ENCODE data around the gene ABCC8.
"Not testable (repeated sequence)": the region's sequence is repeated elsewhere in the genome, so short reads cannot be mapped to it uniquely, and the experiment has no call there.

Gene ABCC8

DNA sequence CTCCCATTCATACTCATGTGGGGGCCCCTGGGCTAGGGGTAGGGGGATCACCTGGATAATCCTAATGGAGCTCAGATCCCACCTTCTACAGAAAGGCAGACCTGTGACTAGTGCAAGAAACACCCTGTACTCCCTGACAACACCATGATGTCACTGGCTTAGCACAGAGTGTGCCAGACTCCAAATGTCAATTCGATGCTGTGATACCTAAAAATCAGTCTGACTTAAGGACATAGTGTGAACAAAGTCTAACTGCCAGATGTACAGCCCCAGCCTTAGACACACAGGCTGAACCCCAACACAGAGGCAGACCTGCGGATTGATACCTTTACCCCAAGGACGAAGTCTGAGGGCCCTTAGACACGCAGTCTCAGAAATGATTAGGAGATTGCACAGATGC, 8.5 kb downstream of the ABCC8 start:
- DNase-seq: no peak

DNA sequence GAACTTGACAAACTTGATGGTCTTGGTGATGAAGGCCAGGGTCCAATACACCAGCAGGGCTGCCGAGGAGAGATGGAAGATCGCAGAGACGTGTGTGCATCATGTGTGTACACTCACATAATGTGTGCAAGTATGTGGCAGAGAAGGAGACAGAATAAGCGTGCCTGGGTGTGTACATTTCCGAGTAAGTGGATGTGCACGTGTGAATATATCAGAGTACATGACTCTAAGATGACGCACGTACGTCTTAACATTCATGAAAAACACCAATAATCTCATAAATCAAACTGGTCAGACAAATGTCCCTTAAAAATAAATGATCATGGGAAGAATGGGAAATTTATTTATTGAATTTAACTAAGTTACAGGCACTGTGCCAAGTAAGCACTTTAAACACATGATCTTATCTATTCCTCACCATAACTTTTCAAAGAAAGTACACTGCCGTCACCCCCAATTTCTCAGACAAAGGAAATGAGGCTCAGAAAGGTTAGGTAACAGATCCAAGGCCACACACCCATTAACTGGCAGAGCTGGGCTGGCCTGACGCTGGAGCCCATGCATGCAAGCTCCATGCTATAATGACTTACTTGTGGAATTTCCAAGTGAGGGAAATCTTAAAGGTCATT, 13.0 kb downstream of the ABCC8 start:
- no peak for DNase-seq

DNA sequence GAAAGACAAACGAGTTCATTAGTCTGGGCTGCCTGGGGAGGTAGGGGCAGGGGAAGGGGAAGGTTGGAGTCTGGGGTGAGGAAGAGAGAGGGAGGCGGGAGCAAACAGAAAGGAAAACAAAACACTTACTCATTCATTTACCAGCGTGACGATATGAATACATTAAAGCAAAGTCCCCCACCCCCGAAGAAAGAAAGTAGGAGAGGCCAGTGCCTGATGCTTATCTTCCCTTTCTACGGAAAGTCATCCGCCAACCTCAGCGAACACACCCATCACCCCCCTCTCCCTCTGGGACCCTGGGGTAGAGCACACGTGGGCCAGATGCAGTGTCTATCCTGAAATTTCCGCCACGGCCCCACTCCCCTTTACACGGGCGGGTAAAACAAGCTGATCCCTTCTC, 13.7 kb downstream of the ABCC8 start:
- no peak for DNase-seq

DNA sequence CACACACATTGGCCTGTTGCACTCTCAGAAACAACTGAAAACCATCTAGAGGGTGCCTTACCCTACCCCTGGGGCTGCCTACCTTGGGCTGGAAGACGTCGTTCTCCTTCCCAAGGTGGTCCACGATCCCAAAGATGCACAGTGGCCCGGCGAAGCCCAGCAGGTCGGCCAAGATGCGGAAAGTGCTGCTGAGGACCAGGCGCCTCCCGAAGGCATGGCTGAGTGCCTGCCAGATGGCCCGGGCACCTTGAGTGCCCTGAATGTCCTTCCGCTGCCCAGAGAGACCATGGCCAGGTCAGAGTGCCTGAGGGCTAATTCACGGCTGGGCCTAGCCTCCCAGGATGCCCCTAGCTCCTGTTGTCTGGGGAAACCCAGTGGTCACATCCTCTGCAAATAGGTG, 16.2 kb downstream of the ABCC8 start:
- no peak for DNase-seq

DNA sequence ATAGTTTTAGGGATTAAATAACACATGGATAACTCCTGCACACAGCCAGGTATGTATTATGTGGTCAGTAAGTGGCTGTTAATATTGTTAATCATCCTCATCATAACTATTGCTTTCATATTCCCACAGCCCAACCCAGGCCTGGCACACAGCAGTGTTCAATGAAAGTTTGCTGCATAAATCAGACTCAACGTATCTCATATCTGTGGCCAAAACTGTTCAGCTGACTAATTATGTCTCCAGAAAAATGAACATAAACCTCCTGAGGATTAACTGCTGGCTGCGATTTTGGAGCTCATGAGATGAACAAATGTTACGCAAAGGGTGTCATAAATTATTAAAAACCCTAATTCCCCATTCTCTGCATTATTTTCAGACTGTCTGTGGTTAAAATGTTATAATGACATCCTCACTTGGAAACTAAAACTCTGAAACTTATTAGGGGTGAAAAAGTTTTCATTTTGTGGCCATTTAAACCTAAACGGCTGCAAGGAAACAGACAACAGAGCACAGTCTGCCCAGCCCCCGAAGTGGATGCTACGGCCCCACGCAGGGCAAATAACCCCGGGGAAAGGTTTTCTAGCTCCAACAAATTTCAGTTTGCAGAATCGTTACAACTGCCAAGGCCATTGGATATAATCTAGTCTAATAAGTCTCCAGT, 17.3 kb downstream of the ABCC8 start:
- DNase-seq: no peak

DNA sequence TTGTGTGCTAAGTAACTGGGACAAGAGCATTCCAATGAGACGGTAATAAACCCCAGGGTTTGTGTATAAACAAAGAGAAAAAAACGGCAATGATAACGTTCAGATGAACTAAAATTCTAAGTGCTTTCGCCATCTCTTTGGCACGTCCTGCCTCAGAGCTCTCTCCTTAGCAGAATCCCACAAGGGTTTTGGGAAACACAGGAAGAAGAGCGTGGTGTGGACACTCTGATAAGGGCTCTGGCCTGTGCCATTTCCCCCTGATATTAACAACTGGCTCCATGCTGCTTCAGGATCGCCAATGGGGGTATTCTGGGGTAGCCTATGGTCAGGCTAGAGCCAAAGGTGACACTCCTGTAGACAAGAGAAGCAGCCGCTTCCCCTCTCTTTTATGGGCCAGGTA, 18.4 kb downstream of the ABCC8 start:
- no peak for DNase-seq

DNA sequence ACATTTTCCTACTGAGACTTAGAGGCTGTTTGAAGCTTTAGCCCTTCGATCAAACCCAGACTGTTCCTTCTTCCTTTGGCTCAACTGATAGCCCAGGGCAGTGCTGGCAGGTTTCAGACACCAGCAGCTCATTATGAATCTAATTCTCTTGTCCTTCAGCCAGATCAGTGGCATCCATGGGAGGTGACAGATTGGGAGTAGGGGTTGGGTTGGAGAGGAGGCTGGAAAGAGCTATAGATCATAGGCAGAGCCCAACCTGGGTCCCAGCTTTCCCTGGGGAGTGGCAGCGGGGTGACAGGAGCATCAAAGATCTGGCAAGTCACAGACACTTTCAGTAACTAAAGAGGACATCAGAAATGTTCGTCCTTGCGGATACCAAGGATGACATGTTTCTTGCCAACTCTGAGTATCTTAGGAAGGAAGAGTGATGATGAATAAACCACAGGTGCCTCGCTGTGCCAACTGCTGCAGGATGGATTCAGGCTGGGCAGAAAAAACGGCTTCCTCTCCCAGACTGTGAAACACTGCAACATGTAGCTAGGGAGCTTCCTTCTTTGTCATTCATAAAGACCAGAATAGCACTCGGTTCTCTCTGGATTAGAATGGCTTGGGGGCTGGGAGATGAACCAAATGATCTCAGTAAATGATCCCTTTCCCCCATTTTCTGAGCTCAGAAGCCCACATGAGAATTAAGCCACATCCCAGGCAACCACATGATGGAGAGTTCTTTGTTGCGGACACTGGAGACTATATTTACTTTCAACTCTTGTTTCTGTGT, 19.1 kb downstream of the ABCC8 start:
- no peak for DNase-seq

DNA sequence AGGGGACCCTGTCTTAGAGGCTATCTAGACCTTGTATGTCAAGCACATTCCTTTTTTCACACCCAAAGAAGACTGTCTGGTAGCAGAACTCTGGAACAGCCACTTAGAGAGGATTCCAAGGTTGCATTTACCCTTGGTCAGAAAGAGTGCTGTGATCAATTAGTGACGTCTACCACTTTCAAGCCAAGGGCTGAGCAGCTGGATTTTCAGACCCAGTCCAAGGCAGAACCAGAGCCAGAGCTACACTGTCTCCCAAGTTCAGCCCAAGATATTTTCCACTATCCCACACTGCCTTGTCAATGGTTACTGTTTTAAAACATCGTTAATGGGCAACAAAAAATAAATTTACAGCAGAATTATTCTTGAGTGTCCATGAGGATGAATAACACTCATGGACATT, 24.0 kb downstream of the ABCC8 start:
- DNase-seq: no peak

DNA sequence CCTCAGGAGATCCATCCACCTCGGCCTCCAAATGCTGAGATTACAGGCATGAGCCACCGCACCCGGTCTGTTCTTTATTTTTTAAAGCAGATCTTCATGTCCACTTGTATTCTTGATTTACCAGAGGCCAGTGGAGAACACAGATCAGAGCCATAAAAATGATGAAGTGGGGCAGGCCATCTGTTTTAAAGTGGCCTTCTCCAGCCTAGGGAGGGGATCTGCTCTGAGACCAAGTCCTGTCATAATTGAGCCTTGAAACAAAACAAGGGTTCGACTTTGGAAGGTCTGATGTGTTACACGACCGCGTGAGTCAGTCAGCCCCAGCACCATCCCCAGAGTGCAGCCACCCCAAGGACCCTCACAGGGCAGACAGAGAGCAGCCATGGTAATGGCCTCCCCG, 27.5 kb downstream of the ABCC8 start:
- DNase-seq: no peak

DNA sequence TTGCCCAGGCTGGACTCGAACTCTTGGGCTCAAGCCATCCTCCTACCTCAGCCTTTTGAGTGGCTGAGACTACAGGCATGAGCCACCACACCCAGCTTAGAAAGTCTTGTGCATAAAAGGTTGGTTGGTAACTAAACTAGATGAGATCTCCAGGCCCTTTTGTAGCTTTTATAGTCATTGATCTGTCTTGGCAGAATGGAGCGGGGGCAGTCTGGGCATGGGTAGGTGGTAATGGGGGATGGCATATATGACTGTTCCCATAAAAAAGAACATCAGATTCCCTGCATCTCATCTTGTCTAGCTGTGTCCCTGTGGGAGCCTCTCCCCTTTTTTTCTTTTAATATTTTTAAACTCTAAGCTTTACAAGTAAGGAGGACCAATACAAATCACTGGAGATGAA, 30.2 kb downstream of the ABCC8 start:
- no peak for DNase-seq

DNA sequence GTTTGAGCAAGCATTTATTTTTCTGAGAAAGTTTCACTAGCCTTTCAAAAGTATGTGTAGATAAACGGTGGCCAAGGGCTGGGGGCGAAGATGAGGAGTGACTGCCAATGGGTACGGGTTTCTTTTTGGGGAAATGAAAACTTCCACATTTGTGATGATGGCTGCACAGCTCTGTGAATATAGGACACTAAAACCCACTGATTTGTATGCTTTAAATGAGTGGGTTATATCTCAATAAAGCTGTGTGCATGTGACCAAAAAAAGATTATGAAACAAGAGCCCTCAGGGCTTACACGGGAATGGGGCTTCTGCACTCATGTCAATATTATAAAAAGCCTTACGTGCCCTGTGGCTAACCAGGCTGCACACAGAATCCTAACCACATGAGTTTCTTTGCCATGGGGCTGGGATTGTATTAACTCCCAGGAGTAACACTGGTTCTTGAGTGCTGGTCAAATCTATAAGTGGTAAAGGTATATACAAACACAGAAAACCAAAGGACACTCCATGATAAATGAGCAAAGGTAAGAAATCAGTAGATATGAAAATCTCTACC, 31.3 kb downstream of the ABCC8 start:
- no peak for DNase-seq

DNA sequence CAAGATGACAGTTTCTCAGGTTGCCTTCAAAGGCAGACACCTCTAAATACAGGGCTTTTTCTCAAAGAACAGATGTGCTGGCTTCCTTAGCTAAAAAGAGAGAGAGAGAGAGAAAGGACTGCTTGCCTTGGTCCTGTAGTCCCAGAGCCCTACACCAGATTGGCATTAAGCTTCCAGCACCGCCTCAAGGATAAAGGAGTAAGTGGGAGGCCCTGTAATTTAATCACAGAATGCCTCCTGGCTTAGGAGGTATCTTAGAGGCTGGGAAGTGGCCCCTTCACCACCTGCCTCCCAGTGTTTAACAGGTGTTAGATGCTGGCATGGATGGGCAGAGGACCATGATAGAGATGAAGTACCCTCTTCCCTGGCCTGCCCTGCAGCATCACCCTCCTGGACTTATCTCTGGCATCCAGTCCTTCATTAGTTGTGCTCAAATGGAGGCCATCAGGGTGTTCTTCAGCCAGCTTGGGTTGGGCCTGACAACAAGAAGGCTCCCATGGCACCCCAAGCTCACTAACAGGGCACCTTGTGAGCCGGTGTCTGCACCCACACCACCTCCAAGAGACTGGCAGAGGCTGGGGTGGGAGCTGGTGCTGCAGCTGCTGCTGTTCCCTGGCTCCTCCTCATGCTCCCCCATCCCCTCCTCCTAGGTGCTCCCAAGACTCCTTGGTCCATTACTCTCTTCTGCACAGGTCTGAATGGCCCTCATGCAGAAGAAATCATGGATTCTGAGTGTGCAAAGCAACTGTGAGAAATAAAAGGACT, 32.5 kb downstream of the ABCC8 start:
- no peak for DNase-seq

DNA sequence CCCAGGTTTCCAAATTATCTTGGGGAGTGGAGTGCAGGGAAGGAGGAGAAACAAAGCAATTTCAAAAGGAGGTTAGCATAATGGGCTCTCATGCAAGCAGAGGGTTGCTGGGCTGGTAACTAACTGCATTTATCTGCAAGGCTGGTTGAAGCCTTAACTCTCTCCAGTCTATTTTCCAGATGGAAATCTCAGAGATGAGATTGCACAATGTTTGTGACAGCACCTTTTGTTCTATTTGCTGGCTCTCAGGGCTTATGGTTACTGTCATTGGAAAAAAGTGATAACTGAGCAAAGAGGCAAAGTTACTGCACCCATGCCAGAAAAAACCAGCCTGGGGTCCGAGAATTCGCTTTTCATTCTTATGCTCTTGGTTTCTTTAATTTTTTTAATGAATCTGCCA, 33.2 kb downstream of the ABCC8 start:
- no peak for DNase-seq

DNA sequence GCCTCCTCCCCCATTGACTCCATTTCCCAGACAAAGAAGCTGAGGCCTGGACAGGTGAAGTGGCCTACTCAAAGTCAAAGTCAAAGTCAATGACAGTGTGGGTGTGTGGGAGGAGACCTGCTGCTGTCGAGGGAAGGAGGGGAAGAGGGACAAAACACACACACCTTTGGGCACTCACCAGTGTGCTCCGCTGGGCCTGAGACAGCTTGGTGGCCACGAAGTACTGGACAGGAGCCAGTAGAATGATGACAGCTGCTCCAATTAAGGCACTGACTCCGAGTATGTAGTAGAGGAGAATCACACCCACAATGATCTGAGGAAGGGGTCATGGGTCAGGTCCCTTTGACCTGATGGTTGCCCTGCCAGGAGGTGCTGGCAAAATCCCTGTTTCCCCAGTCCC, 33.6 kb downstream of the ABCC8 start:
- no peak for DNase-seq

DNA sequence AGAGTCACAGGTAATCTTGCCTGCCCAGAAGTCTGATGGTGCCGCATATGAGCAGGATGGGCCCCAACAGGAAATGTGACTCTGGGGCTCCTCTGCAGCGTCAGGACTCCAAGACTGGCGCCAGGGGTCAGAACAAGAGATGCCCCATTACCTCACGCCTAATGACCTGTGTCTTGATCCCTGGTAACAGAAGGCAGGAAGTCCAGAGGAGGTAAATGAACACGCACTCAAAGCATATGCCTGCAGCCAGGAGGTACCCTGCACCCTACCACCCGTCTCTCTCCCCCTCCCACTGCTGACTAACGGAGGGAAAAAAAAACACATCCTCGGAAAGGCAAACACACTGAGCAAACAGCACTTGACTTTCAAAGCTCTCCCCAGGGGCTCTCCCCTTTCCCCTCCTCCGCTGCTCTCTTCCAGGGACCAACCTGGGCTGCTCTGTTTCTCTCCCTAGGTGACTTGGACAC, 37.3 kb downstream of the ABCC8 start:
- DNase-seq: peak; percentile 85

DNA sequence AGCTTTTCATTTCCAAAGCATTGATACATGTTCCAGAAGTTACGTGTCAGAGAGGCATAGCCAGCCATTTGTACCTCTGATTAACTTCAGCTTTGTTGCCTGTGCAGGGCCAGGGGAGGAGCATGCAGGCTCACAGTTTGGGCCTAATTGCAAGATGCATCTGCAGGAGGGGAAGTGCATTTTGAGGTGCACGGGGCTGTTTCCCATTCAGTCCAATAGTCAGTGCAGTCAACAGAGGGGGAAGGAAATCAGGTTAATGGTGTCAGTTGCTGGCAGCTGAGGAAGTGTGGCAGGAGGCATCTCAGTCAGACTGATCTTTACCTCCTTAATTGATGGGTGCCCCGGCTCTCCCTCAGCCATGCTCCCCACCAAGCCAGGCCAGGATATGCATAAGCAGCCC, 39.3 kb downstream of the ABCC8 start:
- no peak for DNase-seq

DNA sequence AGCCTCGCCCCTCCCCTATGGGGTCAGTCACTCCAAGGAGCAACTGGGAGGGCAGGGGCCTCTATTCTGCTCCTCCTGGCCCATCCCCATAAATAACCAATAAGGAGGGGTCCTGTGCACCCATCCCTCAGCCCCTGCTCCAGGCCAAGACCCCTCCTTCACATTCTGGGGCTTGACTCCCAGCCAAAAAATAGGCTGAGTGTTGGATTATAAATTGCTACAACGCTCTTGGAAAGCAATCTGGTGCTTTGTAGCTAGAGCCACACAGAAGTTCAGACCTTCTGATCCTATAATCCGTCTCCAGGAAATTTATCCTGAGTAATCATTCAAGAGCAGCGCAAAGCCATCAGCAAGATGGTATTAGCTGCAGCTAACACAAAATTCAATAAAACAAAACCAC, 42.5 kb downstream of the ABCC8 start:
- DNase-seq: no peak

DNA sequence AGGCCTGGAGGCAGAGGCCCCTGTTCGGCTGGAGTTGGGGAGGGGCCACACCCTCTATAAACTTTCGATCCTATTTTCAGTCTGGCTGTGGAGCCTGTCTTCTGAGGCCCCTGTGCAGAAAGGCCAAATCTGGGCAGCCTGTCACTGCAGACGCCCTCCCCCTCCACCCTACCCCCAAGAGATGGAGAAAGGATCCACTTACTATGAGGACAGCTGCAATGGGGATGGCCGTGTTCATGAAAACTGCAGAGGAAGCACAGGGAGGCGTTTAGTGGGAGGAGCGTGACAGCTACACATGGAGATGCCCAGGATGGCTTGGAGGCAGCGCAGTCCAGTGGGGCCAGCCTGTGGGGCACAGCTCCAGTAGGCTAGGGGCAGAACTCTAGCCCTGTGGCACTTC, 44.6 kb downstream of the ABCC8 start:
- DNase-seq: no peak

DNA sequence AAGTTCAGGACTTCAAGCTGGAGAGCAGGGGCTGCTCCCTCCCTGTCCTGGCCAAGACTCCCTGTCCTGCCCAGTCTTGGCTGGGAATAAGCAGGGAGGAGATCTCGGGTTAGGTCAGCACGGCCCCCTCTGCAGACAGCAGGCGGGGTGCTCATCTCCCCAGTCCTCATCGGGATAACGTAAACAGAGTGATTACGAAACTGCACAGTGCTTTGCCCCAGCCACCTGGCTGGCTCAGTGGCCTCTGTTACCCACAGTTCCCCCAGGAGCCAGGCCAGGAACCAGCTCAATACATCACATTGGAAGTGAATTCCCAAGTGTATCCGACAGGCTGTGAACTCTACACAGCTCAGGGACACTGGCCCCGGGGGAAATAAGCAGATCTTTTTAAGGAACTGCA, 45.5 kb downstream of the ABCC8 start:
- no peak for DNase-seq

DNA sequence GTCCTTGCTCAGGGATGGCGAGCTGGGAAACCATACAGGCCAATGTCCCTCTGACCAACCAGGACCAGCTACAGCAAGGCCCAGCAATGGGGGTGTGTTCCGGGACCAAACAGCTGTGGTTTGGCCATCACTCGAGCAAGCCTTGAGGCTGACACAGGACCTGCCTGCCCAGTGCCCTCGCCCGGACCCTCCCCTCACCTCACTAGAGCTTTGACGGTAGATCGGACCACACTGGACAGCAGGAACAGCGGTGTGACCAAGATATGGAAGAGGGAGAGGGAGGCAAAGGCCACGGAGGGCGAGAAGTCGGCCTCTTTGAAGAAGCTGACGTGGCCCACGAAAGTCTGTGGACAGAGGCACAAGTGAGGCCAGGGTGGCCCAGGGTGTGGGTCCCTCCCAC, 46.0 kb downstream of the ABCC8 start:
- DNase-seq: no peak

DNA sequence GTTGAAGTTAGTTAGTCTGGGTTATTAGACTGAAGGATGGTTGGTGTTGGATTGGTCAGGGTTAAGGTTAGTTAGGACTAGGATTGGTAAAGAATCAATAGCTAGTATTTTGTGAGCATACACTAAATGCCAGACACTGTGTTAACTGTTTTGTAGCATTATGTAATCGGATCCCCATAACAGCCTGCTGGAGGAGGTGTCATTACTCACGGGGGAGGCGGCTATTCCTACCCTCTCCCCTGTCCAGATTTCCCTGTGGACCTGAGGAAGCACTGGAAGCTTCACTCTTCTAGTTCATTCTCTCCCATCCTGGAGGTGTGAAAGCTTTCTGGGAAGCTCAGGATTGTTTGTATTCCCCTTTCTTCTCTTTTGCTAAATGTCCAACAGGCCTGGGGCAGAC, 47.7 kb downstream of the ABCC8 start:
- no peak for DNase-seq

DNA sequence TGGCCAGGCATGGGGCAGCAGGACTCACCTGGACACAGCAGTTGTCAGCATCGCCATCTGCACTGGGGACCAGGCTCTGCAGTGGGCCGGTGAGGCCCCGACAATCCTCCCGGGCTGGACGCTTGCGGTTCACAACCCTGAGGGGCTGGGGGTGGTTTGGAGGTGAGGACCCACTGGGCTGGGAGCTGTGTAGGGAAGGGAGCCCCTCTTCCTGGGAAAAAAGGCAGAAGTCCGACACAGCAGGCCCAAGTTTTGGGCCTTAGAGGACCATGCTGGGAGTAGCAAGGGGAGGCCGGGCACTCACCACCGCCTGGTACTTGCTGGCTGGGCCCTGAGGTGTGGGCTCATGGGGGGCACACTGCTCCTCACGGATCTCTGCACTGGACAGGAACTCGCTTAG, 48.4 kb downstream of the ABCC8 start:
- DNase-seq: no peak

DNA sequence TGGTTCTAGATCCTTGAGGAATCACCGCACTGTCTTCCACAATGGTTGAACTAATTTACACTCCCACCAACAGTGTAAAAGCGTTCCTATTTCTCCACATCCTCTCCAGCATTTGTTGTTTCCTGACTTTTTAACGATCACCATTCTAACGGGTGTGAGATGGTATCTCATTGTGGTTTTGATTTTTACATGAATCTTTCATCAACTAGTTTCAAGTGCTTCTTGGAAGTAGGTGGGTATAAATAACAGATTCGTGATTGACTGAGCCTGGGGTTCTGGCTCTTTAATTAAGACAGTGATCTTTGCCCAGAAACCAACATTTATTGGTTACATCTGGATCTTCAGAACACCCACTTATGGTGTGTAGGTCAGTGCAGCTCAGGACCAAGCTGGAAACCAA, 50.4 kb downstream of the ABCC8 start:
- DNase-seq: not testable (repeated sequence)
